ENCODE measurements around the gene LHFPL6.

- no peak for TF ChIP-seq SUZ12 (IDR thresholded peaks at IDR 0.05)
- no peak for TF ChIP-seq FOXA1 (IDR thresholded peaks at IDR 0.05)
Observed at GRCh38 chr13:39414339-39414738, 188.7 kb downstream of the LHFPL6 start.

Measured in HEK293T (cell line).